ENCODE results near the gene MLN. TPM values are rescaled to one million over a fixed set of nuclear protein-coding genes. Genes with fewer than 3 reads are reported as not detected.
"Not testable (repeated sequence)": the region's sequence is repeated elsewhere in the genome, so short reads cannot be mapped to it uniquely, and the experiment has no call there.

MLN gene
- total RNA-seq, 4 donors from 2014 or later: not detected

- TF ChIP-seq CTCF (IDR thresholded peaks at IDR 0.05): no peak
- ATAC-seq (ENCODE audit: low FRiP score) (no peak), DNase-seq (ENCODE audit: low spot score) (no peak)
Measured at GRCh38 chr6:33834401-33835392, 30.9 kb upstream of the MLN start.

DNA sequence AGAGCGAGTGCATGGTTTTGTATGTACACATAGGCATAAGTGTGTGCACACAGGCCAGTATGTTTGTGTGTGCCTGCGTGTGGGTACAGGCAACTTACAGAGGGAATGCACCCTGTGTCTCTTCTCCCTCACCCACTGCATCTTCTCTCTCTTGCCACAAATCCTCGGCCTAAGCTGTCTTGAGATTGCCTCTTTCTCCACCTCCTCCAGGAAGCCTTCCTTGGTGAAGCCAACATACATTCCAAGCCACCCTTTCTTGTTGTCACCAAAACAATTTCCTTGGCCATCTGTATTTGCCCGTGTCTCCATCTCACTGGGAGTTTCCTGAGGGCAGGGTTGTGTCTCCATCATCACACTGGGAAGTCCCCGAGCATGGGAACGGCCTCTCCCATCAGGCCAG lies 29.8 kb upstream of the MLN start:
- no peak for ATAC-seq (ENCODE audit: low FRiP score)
- TF ChIP-seq CTCF (IDR thresholded peaks at IDR 0.05): no peak
- DNase-seq (ENCODE audit: low spot score): no peak

DNA sequence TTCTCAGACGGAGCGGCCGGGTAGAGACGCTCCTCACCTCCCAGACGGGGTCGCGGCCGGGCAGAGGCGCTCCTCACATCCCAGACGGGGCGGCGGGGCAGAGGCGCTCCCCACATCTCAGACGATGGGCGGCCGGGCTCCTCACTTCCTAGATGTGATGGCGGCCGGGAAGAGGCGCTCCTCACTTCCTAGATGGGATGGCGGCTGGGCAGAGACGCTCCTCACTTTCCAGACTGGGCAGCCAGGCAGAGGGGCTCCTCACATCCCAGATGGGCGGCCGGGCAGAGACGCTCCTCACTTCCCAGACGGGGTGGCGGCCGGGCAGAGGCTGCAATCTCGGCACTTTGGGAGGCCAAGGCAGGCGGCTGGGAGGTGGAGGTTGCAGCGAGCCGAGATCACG lies 29.0 kb upstream of the MLN start:
- DNase-seq (ENCODE audit: low spot score); ATAC-seq (ENCODE audit: low FRiP score): not testable (repeated sequence)

DNA sequence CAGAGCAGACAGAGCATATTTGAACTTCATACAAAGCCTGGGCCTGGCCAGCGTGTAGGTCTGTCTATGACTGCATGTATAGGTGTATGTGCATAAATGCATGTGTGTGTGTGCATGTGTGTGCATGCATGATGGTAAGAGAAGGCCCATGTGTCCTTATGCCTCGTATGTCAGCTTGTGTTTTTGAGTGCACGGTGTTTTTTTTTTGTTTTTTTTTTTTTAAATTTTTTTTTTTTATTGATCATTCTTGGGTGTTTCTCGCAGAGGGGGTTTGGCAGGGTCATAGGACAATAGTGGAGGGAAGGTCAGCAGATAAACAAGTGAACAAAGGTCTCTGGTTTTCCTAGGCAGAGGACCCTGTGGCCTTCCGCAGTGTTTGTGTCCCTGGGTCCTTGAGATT lies 27.9 kb upstream of the MLN start:
- ATAC-seq (ENCODE audit: low FRiP score); DNase-seq (ENCODE audit: low spot score): not testable (repeated sequence)

GRCh38 chr6:33830635-33831240 lies 26.9 kb upstream of the MLN start:
- DNase-seq (ENCODE audit: low spot score) (no peak), ATAC-seq (ENCODE audit: low FRiP score) (peak; percentile 32)
- no peak for TF ChIP-seq CTCF (IDR thresholded peaks at IDR 0.05)

GRCh38 chr6:33828764-33829731 lies 25.2 kb upstream of the MLN start:
- no peak for ATAC-seq (ENCODE audit: low FRiP score)
- TF ChIP-seq CTCF (IDR thresholded peaks at IDR 0.05): no peak
- no peak for DNase-seq (ENCODE audit: low spot score)

GRCh38 chr6:33828452-33828763 lies 24.6 kb upstream of the MLN start:
- DNase-seq (ENCODE audit: low spot score) (no peak), ATAC-seq (ENCODE audit: low FRiP score) (no peak)
- TF ChIP-seq CTCF (IDR thresholded peaks at IDR 0.05): no peak
